AG10803 (cell line): Measurements from ENCODE around the gene GPR21.
A peak's percentile ranks its signal among the peaks of the same experiment; 100 is the strongest.

Experiments
- DNase-seq: peaks from one replicate; pipeline ENCODE4 v3.0.0; 2010; ENCODE audit warnings: low read depth
- H3K4me3 ChIP-seq: 2 replicates; pipeline ENCODE4 v1.5.1; 2011; ENCODE audit warnings: mild to moderate bottlenecking, low read length, control low read depth
- TF ChIP-seq, protein P1 (sequence below): conservative IDR thresholded peaks from 2 replicates; pipeline ENCODE4 v1.5.1; 2011; ENCODE audit warnings: mild to moderate bottlenecking, low read length, control low read depth, inconsistent platforms

The GPR21 gene

DNA sequence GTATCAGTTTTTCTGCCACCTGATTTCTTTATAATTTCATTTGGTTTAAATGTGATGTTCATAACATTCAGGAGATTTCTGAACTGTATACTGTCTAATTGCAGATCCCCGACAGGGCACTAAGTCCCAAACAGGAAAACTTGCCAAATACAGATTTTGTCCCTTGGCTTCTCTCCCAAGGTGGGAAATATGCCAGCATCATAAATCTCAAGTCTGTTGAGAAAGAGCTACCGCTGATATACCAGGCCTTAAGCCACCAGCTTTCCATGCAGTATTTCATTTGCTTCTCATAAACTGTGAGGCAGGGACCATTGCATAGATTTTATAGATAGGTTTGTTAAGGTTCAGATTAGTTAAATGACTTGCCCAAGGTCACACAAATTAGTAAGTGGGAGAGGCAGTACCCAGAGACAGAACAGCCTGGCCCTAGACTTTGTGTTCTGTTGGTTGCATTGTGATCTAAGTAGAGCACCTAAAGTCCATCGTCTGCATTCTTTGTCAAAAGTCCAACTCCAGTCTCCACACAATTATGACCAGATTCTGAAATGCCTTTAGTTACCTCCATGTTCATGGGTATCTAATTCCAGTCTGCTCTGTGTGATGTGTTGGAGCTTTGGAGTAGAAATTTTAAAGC lies 16.2 kb downstream of the GPR21 start:
- DNase-seq, result peak; percentile 76
- H3K4me3 ChIP-seq, result no peak overlapping the region
- TF ChIP-seq, protein P1, sequence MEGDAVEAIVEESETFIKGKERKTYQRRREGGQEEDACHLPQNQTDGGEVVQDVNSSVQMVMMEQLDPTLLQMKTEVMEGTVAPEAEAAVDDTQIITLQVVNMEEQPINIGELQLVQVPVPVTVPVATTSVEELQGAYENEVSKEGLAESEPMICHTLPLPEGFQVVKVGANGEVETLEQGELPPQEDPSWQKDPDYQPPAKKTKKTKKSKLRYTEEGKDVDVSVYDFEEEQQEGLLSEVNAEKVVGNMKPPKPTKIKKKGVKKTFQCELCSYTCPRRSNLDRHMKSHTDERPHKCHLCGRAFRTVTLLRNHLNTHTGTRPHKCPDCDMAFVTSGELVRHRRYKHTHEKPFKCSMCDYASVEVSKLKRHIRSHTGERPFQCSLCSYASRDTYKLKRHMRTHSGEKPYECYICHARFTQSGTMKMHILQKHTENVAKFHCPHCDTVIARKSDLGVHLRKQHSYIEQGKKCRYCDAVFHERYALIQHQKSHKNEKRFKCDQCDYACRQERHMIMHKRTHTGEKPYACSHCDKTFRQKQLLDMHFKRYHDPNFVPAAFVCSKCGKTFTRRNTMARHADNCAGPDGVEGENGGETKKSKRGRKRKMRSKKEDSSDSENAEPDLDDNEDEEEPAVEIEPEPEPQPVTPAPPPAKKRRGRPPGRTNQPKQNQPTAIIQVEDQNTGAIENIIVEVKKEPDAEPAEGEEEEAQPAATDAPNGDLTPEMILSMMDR, result no peak

DNA sequence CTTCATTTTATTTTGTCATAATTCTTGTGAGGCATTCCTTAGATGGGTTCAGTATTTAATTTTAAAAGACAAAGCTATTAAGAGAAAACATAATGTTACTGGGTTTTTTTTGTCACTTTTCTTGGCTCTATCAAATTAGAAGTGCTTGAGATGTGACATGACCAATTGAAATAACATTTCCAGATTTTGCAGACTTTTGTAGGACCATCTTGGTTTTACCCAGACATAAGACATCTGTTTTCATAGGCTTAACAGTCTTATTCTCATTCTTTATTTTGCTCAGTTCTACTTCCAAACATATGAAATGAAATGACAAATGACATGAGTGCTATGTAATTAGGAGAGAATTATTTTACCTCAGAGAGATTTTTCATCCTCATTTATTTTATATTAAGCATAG lies 19.6 kb downstream of the GPR21 start:
- H3K4me3 ChIP-seq, result no peak overlapping the region

DNA sequence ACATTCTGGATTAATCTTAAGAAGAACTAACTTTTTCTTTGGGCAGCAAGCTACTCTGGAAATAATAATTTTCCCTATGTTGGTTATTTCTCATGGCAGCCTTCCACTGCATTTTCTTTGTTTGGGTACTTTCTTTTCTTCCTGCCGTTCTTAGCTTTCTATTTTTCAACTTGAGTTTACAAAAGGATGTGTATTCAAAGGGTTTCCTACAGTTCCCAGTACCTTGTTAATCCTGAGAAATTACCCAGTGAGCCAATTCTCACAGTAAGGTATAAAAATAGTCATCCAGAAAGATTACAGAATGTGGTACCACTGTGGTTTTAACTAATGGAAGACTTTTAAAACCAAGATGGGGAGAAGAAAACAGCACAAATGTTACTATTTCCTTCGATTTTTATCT lies 20.2 kb downstream of the GPR21 start:
- no peak for DNase-seq
- no peak overlapping the region for H3K4me3 ChIP-seq
- TF ChIP-seq, protein P1, result no peak

More for the DNA sequence above, 19.6 kb downstream of the GPR21 start:
- TF ChIP-seq, protein P1, result no peak
- DNase-seq, result no peak

GRCh38 chr9:123058834-123059233 lies 25.4 kb downstream of the GPR21 start:
- DNase-seq, result no peak
- TF ChIP-seq, protein P1, result no peak
- no peak overlapping the region for H3K4me3 ChIP-seq

DNA sequence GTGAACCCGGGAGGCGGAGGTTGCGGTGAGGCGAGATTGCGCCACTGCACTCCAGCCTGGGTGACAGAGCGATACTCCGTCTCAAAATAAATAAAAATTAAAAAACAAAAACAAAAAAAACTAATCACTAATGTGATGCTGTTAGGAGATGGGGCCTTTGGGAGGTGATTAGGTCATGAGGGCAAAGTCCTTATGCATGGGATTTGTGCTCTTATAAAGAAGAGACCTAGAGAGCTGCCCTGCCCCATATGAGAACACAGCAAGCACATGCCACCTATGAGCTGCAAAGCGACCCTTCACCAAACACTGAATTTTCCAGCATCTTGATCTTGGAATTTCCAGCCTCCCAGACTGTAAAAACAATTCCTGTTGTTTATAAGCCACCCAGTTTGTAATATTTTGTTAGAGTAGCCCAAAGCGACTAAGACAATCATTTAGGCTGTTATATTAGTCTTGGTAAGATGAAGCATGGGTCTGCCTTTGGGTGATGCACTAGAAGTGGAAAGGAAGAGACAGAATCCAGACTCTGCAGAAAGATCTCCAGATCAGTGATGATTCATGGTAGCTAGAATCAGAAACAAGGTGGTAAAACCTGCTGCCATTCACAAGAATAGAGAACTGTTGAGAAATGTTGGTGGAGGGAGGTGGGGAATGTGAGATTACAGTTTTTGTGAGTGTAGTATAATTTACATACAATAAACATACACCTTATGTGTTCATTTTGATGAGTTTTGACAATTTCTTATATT lies 26.2 kb downstream of the GPR21 start:
- DNase-seq, result no peak
- no peak overlapping the region for H3K4me3 ChIP-seq
- TF ChIP-seq, protein P1, result no peak

DNA sequence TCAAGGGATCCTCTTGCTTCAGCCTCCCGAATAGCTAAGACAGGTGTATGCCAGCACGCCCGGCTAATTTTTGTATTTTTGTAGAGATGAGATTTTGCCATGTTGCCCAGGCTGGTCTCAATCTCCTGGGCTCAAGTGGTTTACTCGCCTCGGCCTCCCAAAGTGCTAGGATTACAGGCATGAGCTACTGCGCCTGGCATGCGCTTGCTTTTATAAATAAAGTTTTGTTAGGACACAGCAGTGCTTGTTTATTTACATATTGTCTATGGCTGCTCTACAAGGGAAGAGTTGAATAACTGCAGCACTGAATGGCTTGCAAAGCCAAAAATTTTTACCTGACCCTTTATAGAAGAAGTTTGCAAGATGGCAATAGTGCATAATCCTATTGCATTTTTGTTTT lies 27.7 kb downstream of the GPR21 start:
- TF ChIP-seq, protein P1, result no peak
- H3K4me3 ChIP-seq, result no peak overlapping the region
- no peak for DNase-seq
